MM.1S (cell line): ENCODE measurements around the gene PLEKHH1.

Experiments
- CTCF ChIP-seq: fragments of 300-600 bp; sonication (generic); IDR thresholded peaks from 2 replicates; pipeline ENCODE4 v1.5.1; 2016; ENCODE audit warnings: antibody characterized with exemption, low read length, mixed read lengths
- EZH2 ChIP-seq: fragments of 300-600 bp; sonication (generic); optimal IDR thresholded peaks from 2 replicates; pipeline ENCODE3; 2017; ENCODE audit warnings: low read depth, mild to moderate bottlenecking, antibody characterized with exemption, low read length, mixed read lengths
- EZH2phosphoT487 ChIP-seq: fragments of 300-600 bp; sonication (generic); IDR thresholded peaks from 2 replicates; pipeline ENCODE4 v1.6.1; 2018; ENCODE audit warnings: antibody characterized with exemption, low read length

GRCh38 chr14:67575684-67576083 is 42.6 kb downstream of the PLEKHH1 start:
- no peak for TF ChIP-seq CTCF
- TF ChIP-seq EZH2: no peak
- TF ChIP-seq EZH2phosphoT487: no peak
